Measurements from ENCODE around the gene RHBG.

RHBG gene

DNA sequence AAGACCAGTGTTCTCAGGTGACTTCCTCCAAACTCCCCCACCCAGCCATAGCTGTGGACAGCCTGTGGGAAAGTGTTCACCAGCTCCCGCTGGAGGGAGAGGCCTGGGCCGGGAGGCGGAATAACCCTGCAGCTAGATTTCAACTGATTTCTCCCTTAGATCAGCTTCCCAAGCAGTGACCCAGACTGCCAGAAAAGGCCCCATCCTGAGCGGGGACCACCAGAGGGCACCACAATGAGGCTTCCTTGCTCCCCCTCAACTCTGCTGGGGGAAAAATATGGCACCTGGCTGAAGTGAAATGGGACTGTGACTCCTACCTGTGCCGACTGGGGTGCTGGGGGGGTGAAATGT is 50.8 kb downstream of the RHBG start:
- peaks cover 9% of the 10 kb centered on the region for H3K4me1 ChIP-seq (ENCODE audit: control insufficient read depth, insufficient read depth, low read length)
- H3K9ac ChIP-seq (ENCODE audit: low read length): no peak overlapping the region
- H3K36me3 ChIP-seq (ENCODE audit: control insufficient read depth, insufficient read depth, low read length): no peaks in the 10 kb centered on the region
- peak overlapping the region; percentile 51 for H3K4me3 ChIP-seq (ENCODE audit: low read length)
- H3K27ac ChIP-seq (ENCODE audit: low read depth, low read length): no peak overlapping the region
- H3K27me3 ChIP-seq (ENCODE audit: control insufficient read depth, insufficient read depth, low read length): peaks cover 51% of the 10 kb centered on the region

DNA sequence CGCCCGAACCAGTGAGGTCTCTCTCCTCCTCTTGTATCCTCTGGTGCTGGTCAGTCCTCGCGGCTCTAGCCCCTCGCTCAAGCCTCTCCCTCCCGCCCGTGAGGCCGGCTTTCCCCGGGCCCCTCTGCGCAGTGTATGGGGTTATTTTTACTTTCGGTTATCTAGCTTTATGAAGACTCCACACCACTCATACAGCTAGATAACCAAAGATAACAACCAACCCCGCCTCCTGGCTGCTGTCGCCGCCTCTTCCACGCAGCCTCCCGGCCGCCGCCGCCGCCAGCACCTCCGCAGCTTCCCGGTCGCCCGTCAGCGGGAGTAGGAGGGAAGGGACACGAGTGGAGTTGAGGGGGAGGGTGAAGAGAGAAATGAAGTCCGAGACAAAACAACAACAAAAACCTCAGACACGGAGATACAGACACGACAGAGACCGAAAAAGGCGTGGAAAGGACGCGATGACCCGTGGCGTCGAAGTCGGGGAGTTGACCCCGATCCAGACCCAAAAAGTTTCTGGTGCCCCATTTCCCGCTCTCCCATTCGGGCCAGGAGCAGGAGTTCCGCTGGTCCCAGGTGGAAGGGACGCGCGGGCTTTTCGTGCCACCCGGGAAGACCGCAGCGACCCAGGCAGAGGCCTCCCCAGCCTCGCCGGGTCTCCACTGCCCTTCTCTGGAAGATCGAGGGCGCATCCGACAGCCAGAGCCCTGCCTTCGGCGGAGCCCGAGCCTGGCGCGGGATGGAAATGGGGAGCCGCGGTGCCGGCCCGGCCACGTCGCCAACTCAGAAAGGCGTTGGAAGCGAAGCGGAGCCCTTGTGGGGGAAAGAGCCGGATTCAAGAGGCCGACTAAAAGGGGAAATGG is 51.4 kb downstream of the RHBG start:
- peaks cover 49% of the 10 kb centered on the region for H3K27me3 ChIP-seq (ENCODE audit: control insufficient read depth, insufficient read depth, low read length)
- peak overlapping the region; percentile 51 for H3K4me3 ChIP-seq (ENCODE audit: low read length)
- H3K36me3 ChIP-seq (ENCODE audit: control insufficient read depth, insufficient read depth, low read length): no peaks in the 10 kb centered on the region
- no peak overlapping the region for H3K9ac ChIP-seq (ENCODE audit: low read length)
- peaks cover 9% of the 10 kb centered on the region for H3K4me1 ChIP-seq (ENCODE audit: control insufficient read depth, insufficient read depth, low read length)
- no peak overlapping the region for H3K27ac ChIP-seq (ENCODE audit: low read depth, low read length)

DNA sequence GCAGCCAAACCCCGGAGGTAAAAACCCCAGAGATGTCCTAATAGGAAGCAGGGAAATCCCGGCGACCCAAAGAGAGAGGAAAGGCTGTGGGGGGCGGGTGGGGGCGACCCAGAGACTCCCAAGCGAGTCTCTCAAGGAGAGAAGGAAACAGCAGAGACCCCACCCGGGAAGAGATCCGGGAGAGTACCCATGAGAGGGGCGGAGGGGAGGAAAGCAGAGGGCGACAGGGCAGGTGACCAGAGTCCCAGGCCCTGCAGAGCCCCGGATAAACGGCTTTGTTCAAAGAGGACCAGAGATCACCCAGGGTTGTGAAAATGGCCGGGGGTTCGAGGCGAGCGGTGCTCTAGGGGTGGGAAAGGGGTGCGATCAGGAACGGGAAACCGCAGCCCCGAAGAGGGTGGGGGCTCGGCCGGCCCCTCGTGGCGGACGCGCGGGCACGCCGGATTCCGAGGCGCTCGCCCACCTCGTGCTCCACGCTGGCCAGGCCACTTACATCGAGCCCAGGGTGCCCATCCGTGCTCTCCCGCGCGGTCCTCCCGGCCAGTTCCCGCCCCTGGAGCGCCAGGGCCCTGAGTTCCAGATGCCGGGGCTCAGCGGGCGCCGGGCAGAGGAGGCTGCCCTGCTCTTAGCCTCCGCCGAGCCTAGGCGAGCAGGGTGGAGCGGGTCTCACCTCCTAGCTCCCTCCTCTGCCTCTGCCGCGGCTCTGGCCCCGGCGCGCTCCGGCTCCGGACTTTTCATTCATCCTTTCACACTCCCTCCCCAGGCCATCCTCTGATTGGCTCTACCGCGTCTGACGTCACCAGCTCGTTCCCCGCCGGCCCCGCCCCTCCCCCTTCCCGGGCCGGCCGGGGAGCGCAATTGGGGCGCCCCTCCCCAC is 52.3 kb downstream of the RHBG start:
- Histone ChIP-seq H3K9ac (ENCODE audit: low read length) (no peak overlapping the region), H3K27me3 (ENCODE audit: control insufficient read depth, insufficient read depth, low read length) (peaks cover 43% of the 10 kb centered on the region), H3K27ac (ENCODE audit: low read depth, low read length) (no peak overlapping the region), H3K4me3 (ENCODE audit: low read length) (peak overlapping the region; percentile 50), H3K36me3 (ENCODE audit: control insufficient read depth, insufficient read depth, low read length) (no peaks in the 10 kb centered on the region), H3K4me1 (ENCODE audit: control insufficient read depth, insufficient read depth, low read length) (peaks cover 9% of the 10 kb centered on the region)

DNA sequence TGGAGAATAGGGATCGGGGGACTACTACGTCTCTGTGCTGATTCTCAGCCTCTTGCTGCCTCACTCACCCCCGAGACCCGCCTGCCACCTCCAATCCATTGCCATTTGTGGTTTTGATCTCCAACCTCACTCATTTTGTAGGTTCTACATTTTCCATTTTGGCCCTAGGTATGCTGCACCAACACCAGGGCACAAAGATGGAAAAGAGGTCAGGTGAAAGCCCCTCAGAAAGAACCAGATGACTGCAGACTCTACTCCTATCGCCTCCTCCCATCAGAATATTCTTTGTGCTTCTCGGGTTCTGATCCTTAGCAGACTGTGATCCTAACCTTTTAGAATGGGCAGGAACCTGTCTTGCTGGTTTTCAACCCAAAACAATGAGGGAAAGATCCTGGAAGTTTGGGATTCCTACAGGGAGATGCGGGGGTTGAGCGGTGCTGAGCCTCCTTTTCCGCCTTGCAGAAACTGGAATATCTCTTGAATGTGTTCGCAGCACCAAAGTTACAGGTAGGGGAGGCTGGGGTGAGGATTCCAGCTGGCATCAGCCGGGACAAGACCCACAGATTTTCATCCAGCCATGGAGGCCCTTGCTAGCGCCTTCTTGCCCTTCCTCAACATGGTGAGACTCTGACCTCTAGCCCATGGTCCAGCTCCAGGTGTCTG is 53.1 kb downstream of the RHBG start:
- H3K4me1 ChIP-seq (ENCODE audit: control insufficient read depth, insufficient read depth, low read length): peaks cover 9% of the 10 kb centered on the region
- no peak overlapping the region for H3K27ac ChIP-seq (ENCODE audit: low read depth, low read length)
- H3K4me3 ChIP-seq (ENCODE audit: low read length): peak overlapping the region; percentile 50
- peaks cover 39% of the 10 kb centered on the region for H3K27me3 ChIP-seq (ENCODE audit: control insufficient read depth, insufficient read depth, low read length)
- no peak overlapping the region for H3K9ac ChIP-seq (ENCODE audit: low read length)
- no peaks in the 10 kb centered on the region for H3K36me3 ChIP-seq (ENCODE audit: control insufficient read depth, insufficient read depth, low read length)

DNA sequence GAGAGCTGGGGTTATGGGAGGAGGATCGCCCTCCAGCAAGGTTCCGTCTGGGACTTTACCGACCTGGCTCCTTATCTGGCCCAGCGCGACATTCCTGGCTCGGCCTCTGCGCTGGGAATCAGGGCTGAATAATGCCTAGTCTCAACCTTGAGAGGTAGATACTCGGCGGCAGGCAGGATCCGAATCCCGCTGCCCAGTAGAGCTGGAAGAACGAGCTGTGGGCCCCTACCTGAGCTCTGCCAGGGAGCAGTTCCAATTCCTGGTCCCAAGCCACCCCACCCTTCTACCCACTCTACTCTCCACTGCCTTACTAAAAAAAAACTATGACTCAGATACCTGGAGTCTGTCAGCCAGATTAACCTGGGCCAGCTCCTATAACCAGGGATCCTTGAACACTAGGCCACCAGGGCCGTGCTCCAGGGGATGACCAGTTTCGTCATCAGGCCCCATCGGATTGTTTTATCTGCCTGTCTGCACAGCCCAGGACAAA is 53.6 kb downstream of the RHBG start:
- Histone ChIP-seq H3K36me3 (ENCODE audit: control insufficient read depth, insufficient read depth, low read length) (no peaks in the 10 kb centered on the region), H3K4me1 (ENCODE audit: control insufficient read depth, insufficient read depth, low read length) (peaks cover 9% of the 10 kb centered on the region), H3K4me3 (ENCODE audit: low read length) (no peak overlapping the region), H3K27me3 (ENCODE audit: control insufficient read depth, insufficient read depth, low read length) (peaks cover 33% of the 10 kb centered on the region), H3K9ac (ENCODE audit: low read length) (no peak overlapping the region), H3K27ac (ENCODE audit: low read depth, low read length) (no peak overlapping the region)

DNA sequence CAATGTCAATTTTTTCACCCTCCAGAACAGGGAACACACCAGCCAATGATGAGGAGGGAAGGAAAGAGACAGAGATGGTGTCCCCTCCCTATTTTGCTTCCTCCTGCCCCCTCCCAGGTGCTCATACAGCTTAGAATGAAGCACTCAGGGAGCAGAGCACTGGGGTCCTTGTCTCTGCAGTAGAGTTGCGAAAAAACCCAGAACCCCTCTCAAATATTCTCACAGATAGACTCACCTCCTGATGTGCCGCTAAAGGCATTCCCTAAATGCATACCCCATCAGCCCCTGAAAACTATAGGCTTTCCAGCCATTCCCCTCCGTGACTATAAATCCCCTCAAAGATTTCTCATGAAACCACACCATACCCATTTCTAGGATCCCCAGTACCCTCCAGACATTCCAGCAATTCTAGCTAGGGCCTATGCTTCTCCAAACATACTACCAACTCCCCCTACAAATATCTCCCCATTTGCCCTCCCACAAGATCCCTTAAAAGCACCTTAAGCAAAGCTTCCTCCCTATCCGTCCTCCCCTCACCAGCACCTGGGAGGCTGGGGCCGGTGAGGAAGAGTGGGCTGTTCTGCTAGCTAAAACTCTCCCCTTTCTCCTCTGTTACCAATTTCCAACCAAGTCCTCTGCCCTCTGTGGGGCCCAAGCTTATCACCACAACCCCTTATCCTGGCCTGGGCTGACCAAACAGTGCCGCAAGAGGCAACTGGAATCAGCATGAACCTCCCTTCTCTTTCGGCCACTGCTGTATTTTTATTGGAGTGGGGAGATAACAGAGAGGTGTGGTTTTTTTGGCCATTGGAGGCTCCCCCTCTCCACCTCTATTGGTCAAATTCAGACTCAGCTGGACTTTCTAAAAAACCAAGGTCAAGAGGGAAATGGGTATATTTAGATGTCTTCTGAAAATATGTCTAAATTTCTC is 54.7 kb downstream of the RHBG start:
- H3K27me3 ChIP-seq (ENCODE audit: control insufficient read depth, insufficient read depth, low read length): peaks cover 31% of the 10 kb centered on the region
- no peak overlapping the region for H3K4me3 ChIP-seq (ENCODE audit: low read length)
- H3K9ac ChIP-seq (ENCODE audit: low read length): no peak overlapping the region

DNA sequence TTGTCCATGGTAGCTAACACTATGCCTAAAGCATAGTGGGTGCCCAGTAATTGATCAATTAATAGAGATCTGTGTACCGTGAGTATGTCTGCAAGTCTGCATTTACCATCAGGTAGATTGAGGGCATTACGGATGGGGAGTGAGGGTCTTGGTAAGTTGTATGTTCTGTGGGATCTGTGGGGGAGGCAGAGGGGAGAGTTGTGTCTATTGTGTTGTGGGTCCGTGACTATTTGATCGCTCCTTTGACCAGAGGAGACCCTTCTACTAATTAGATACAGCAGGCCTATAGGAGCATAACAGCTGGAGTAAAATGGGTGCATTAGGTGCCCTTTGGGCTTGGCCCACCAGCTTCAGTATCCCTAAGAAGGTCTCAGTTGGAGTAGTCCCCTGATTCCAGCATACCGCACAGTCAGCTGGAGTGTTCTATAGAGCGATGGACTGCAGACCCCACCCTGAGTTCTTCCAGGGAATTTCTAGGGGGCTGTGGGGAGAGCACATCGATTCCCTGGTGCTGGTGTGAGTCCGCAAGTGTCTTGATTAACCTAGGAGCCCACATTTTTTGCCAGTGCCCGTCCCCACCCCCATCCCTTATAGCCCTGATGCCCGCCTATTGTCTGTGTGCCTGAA is 55.9 kb downstream of the RHBG start:
- H3K4me3 ChIP-seq (ENCODE audit: low read length): no peak overlapping the region
- no peak overlapping the region for H3K9ac ChIP-seq (ENCODE audit: low read length)
- H3K4me1 ChIP-seq (ENCODE audit: control insufficient read depth, insufficient read depth, low read length): peaks cover 9% of the 10 kb centered on the region
- no peaks in the 10 kb centered on the region for H3K36me3 ChIP-seq (ENCODE audit: control insufficient read depth, insufficient read depth, low read length)
- peaks cover 33% of the 10 kb centered on the region for H3K27me3 ChIP-seq (ENCODE audit: control insufficient read depth, insufficient read depth, low read length)
- no peak overlapping the region for H3K27ac ChIP-seq (ENCODE audit: low read depth, low read length)

More for the DNA sequence above, 54.7 kb downstream of the RHBG start:
- Histone ChIP-seq H3K27ac (ENCODE audit: low read depth, low read length) (no peak overlapping the region), H3K4me1 (ENCODE audit: control insufficient read depth, insufficient read depth, low read length) (peaks cover 9% of the 10 kb centered on the region), H3K36me3 (ENCODE audit: control insufficient read depth, insufficient read depth, low read length) (no peaks in the 10 kb centered on the region)

DNA sequence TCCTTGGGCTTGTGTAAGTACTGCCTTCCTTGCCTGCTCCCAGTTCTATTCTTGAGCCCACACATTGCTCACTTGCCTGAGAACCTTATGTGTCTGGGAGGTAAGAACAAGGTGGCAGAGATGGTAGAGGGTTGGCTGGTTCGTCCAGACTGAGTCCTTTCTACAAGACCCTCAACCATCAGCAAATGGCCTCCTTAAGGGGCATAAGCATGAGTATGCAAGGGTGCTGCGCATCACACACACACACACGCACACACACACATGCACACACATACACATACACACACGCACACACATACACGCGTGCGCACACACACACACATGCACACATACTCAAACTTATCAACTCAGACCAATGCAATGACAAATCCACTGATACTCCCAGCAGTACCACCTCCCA is 56.9 kb downstream of the RHBG start:
- Histone ChIP-seq H3K27ac (ENCODE audit: low read depth, low read length) (no peak overlapping the region), H3K9ac (ENCODE audit: low read length) (no peak overlapping the region), H3K4me1 (ENCODE audit: control insufficient read depth, insufficient read depth, low read length) (peaks cover 3% of the 10 kb centered on the region), H3K27me3 (ENCODE audit: control insufficient read depth, insufficient read depth, low read length) (peaks cover 28% of the 10 kb centered on the region), H3K36me3 (ENCODE audit: control insufficient read depth, insufficient read depth, low read length) (no peaks in the 10 kb centered on the region), H3K4me3 (ENCODE audit: low read length) (no peak overlapping the region)

DNA sequence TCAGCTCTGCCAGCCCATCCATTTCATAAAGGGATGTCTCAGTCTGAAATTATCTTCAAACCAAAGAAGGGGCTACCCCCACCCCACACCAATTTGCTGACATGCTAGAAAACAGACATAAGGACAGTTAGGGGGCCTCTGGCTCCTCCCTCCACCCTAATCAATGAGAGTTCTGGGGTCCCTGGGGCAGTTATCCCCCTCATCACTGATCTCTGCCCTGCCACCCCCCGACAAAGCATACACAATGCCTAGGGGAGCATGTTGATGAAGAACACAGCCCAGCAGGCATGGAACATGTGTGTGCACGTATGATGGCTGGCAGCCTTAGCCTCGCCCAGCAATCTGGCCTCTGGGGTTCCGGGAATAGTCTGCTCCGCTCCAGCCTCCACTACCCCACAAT is 58.9 kb downstream of the RHBG start:
- Histone ChIP-seq H3K27ac (ENCODE audit: low read depth, low read length) (no peak overlapping the region), H3K4me3 (ENCODE audit: low read length) (no peak overlapping the region), H3K4me1 (ENCODE audit: control insufficient read depth, insufficient read depth, low read length) (no peaks in the 10 kb centered on the region), H3K27me3 (ENCODE audit: control insufficient read depth, insufficient read depth, low read length) (peaks cover 30% of the 10 kb centered on the region), H3K36me3 (ENCODE audit: control insufficient read depth, insufficient read depth, low read length) (no peaks in the 10 kb centered on the region), H3K9ac (ENCODE audit: low read length) (no peak overlapping the region)

DNA sequence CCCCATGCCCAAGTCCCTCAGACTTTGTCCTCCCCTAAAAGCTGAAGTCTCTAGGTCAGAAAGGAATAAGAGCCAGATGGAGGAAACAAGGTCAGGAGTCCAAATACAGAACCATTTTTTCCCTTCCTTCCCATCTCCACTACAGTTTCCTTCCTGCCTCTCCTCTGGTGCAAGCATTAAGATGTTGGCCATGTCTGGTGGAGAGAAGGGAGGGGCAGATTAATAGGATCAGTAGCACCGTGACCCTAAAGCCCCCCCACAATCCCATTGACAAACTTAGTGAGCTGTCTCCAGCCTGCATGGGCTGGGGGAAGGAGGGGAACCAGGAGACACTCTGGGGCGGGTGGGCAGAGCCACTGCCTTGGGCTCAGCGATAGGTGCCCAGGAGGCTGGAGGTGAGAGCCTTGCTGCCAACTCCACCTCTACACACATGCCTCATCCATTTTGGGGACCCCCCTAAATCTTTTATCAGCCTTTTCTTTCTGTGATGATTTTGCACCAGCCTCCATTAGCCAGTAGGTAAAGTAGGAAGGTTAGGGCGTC is 59.8 kb downstream of the RHBG start:
- no peak overlapping the region for H3K9ac ChIP-seq (ENCODE audit: low read length)
- H3K4me3 ChIP-seq (ENCODE audit: low read length): no peak overlapping the region
- peaks cover 35% of the 10 kb centered on the region for H3K27me3 ChIP-seq (ENCODE audit: control insufficient read depth, insufficient read depth, low read length)

More for the DNA sequence above, 59.8 kb downstream of the RHBG start:
- Histone ChIP-seq H3K36me3 (ENCODE audit: control insufficient read depth, insufficient read depth, low read length) (no peaks in the 10 kb centered on the region), H3K4me1 (ENCODE audit: control insufficient read depth, insufficient read depth, low read length) (no peaks in the 10 kb centered on the region), H3K27ac (ENCODE audit: low read depth, low read length) (no peak overlapping the region)

Data from rectal smooth muscle tissue (tissue), 1 donor.